Fibroblast of lung (primary cell): ENCODE measurements around the gene FAM221B.

Experiments used
- EZH2 ChIP-seq: IDR thresholded peaks from 2 replicates; pipeline ENCODE4 v1.5.1; 2012; ENCODE audit warnings: low read length, control low read depth, mild to moderate bottlenecking; ENCODE audit errors: missing control alignments
- TF ChIP-seq, protein P1 (sequence below), 2 donors: IDR thresholded peaks in 1 of 2; conservative IDR thresholded peaks in 1 of 2; 1 replicate in 1 of 2; 2 replicates in 1 of 2; pipeline ENCODE4 v1.5.1; 2011 to 2012; ENCODE audit warnings: low read length in 2 of 2, control low read depth in 1 of 2, inconsistent platforms in 1 of 2, low read depth in 1 of 2, mild to moderate bottlenecking in 1 of 2

DNA sequence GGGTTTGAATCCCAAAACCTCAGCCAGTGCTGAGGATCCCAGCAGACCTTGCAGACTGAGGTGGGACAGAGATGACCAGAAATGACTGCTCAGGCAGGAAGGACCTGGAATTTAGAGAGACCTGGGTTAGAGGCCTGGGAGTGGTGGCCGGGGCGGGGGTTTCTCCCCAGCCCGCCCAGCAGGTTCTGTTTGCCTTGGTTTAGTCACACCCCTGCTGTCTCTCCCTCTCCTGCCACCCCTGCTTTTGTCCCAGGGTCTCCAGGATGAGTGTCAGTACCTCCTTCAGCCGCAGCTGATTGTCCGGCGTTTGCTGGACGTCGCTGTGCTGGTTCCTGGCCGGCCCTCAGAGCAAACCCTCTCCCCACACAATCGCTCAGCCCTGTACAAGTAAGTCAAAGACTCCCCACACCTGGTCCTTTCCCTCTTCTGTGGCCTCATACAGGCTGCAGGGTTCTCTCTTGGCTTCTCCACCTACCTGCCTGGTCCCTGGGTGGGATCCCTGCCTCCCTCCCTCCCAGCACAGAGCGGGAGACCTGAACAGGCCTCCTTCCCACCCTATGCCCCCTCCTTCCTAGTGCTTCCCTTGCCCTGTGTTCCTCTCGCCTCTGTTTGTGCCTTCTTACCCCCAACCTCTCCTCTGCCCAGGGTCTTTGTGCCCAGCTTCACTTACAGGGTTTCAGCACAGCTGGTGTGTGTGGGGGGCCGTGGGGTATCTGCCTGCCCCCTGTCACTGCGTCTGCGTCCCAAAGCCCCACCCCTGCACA, 12.5 kb upstream of the FAM221B start:
- TF ChIP-seq, protein P1, sequence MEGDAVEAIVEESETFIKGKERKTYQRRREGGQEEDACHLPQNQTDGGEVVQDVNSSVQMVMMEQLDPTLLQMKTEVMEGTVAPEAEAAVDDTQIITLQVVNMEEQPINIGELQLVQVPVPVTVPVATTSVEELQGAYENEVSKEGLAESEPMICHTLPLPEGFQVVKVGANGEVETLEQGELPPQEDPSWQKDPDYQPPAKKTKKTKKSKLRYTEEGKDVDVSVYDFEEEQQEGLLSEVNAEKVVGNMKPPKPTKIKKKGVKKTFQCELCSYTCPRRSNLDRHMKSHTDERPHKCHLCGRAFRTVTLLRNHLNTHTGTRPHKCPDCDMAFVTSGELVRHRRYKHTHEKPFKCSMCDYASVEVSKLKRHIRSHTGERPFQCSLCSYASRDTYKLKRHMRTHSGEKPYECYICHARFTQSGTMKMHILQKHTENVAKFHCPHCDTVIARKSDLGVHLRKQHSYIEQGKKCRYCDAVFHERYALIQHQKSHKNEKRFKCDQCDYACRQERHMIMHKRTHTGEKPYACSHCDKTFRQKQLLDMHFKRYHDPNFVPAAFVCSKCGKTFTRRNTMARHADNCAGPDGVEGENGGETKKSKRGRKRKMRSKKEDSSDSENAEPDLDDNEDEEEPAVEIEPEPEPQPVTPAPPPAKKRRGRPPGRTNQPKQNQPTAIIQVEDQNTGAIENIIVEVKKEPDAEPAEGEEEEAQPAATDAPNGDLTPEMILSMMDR (conservative IDR thresholded peaks at IDR 0.05 in 1 of 2, IDR thresholded peaks at IDR 0.05 in 1 of 2; ENCODE audit: low read depth in 1 of 2, low read length in 2 of 2), result no peak
- TF ChIP-seq EZH2, result no peak
